Sigmoid colon (tissue), 7 donors: ENCODE data around the gene LRRC55. TPM values are rescaled to one million over a fixed set of nuclear protein-coding genes. Genes with fewer than 3 reads are reported as not detected.

ENCODE experiments used
- DNase-seq: peaks from one replicate; pipeline ENCODE4 v3.0.0-alpha.2; 2019
- H3K27ac ChIP-seq, 4 donors: fragments of 200-600 bp; sonication (generic); one replicate each; pipeline ENCODE4 v1.5.1; 2016 to 2019; ENCODE audit warnings: mild to moderate bottlenecking in 1 of 4
- H3K27me3 ChIP-seq, 3 donors: fragments of 200-600 bp; sonication (generic); one replicate each; pipeline ENCODE4 v1.5.1; 2019; ENCODE audit warnings: mild to moderate bottlenecking in 1 of 3
- H3K36me3 ChIP-seq, 4 donors: fragments of 200-600 bp; sonication (generic); one replicate each; pipeline ENCODE4 v1.5.1; 2016 to 2019
- H3K4me1 ChIP-seq, 4 donors: fragments of 200-600 bp; sonication (generic); one replicate each; pipeline ENCODE4 v1.5.1; 2017 to 2019
- H3K4me3 ChIP-seq, 4 donors: fragments of 200-600 bp; sonication (generic); one replicate each; pipeline ENCODE4 v1.5.1; 2017 to 2019; ENCODE audit warnings: mild to moderate bottlenecking in 2 of 4, moderate library complexity in 1 of 4
- H3K9me3 ChIP-seq, 4 donors: fragments of 200-600 bp in 3 of 4; sonication (generic) in 3 of 4; one replicate each; pipeline versions ENCODE4 v1.5.1 to v1.6.1; 2013 to 2019
- EP300 ChIP-seq, 4 donors: sonication (generic); formaldehyde crosslinking; IDR thresholded peaks; one replicate each; pipeline ENCODE4 v1.6.1; 2017; ENCODE audit warnings: antibody characterized with exemption in 4 of 4
- POLR2A ChIP-seq, 2 donors: fragments of 450-650 bp; IDR thresholded peaks; one replicate each; pipeline ENCODE4 v1.6.1; 2016; ENCODE audit warnings: antibody characterized with exemption in 2 of 2, mild to moderate bottlenecking in 2 of 2, moderate library complexity in 2 of 2
- POLR2AphosphoS5 ChIP-seq, 4 donors: sonication (generic); formaldehyde crosslinking; IDR thresholded peaks; one replicate each; pipeline ENCODE4 v1.6.1; 2017; ENCODE audit warnings: antibody characterized with exemption in 4 of 4
- WGBS, 2 donors: extraction: QIAGEN DNeasy Blood & Tissue Kit; methylation state at CpG; one replicate each; pipeline ENCODE4 v1.1.7; 2013; 5-methylcytosine and 5-hydroxymethylcytosine counted together
- intact Hi-C: fragments of 100-400 bp; cut with DNase I; formaldehyde crosslinking; loops from one replicate; pipeline ENCODE4 v1.15.1; 2023
- polyA plus RNA-seq, 3 donors: library from polyadenylated mRNA; stranded (reverse); fragments of 200-250 nt; gene quantifications; one replicate each; pipeline ENCODE4 v1.2.3, GENCODE V29; 2013
- total RNA-seq, 4 donors: library from RNA; depleted of rRNA; stranded (reverse); fragments of >200 nt; gene quantifications; one replicate each; pipeline ENCODE4 v1.1.0, GENCODE V29; 2016
- TF ChIP-seq, protein P1 (sequence below), 4 experiments: fragments of 450-650 bp in 3 of 4; fragments of 200-600 bp in 1 of 4; IDR thresholded peaks; one replicate each; pipeline ENCODE4 v1.5.1; 2016 to 2019; ENCODE audit warnings: antibody characterized with exemption in 4 of 4, mild to moderate bottlenecking in 3 of 4, moderate library complexity in 2 of 4
- donor health status: healthy with polysubstance abuse.
- donor health status: Bipolar disorder and iron deficiency.
- donor health status: healthy.

The LRRC55 gene
- total and polyA plus RNA-seq, 7 donors: 0.63 to 1.4 (median 0.83) TPM; not detected in 2

DNA sequence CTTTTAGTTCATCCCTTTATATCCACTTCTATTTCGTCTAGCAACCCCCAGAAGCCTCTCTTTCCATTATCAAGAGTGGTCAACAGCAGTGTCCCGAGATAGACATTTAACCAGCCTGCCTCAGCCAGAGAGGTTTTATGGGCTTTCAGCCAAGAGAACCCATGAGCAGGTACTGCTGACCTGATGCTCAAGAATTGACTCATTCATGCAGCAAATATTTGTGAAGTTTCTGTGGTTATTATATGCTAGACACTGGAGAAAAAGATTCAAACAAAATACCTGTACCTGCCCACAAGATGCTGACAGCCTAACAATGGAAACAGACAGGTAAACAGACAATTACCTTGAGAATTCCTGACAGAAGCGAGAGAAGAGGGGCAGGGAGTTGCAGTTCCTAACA is 9.7 kb upstream of the LRRC55 start:
- intact Hi-C loops: no loop called here
- no peak overlapping the region for H3K27ac ChIP-seq
- 70 to 75% methylated on average over 3 of the region's 3 CpGs for WGBS, 2 donors
- H3K36me3 ChIP-seq: no peaks in the 10 kb centered on the region
- no peaks in the 10 kb centered on the region for H3K9me3 ChIP-seq
- DNase-seq: no peak
- TF ChIP-seq EP300 (IDR thresholded peaks at IDR 0.05) (no peak), POLR2A (IDR thresholded peaks at IDR 0.05) (no peak), POLR2AphosphoS5 (IDR thresholded peaks at IDR 0.05) (no peak)
- TF ChIP-seq, protein P1, sequence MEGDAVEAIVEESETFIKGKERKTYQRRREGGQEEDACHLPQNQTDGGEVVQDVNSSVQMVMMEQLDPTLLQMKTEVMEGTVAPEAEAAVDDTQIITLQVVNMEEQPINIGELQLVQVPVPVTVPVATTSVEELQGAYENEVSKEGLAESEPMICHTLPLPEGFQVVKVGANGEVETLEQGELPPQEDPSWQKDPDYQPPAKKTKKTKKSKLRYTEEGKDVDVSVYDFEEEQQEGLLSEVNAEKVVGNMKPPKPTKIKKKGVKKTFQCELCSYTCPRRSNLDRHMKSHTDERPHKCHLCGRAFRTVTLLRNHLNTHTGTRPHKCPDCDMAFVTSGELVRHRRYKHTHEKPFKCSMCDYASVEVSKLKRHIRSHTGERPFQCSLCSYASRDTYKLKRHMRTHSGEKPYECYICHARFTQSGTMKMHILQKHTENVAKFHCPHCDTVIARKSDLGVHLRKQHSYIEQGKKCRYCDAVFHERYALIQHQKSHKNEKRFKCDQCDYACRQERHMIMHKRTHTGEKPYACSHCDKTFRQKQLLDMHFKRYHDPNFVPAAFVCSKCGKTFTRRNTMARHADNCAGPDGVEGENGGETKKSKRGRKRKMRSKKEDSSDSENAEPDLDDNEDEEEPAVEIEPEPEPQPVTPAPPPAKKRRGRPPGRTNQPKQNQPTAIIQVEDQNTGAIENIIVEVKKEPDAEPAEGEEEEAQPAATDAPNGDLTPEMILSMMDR (IDR thresholded peaks at IDR 0.05): no peak
- H3K4me3 ChIP-seq: no peak overlapping the region
- H3K27me3 ChIP-seq: no peaks in the 10 kb centered on the region
- peaks cover 0 to 9% (median 7%) of the 10 kb centered on the region in 4 donors for H3K4me1 ChIP-seq

- Histone ChIP-seq H3K27me3 (peaks cover 0 to 5% (median 0%) of the 10 kb centered on the region in 3 donors), H3K4me1 (no peaks in the 10 kb centered on the region), H3K9me3 (no peaks in the 10 kb centered on the region), H3K4me3 (no peak overlapping the region), H3K36me3 (no peaks in the 10 kb centered on the region), H3K27ac (no peak overlapping the region)
- intact Hi-C loops: no loop called here
- WGBS, 2 donors: 78 to 87% methylated on average over 5 of the region's 5 CpGs
- TF ChIP-seq EP300 (IDR thresholded peaks at IDR 0.05): no peak
- no peak for TF ChIP-seq POLR2AphosphoS5 (IDR thresholded peaks at IDR 0.05)
- no peak for TF ChIP-seq POLR2A (IDR thresholded peaks at IDR 0.05)
- TF ChIP-seq, protein P1 (IDR thresholded peaks at IDR 0.05): no peak
- DNase-seq: no peak
These were observed 7.1 kb upstream of the LRRC55 start for GRCh38 chr11:57174656-57175055.

- TF ChIP-seq POLR2AphosphoS5 (IDR thresholded peaks at IDR 0.05): no peak
- TF ChIP-seq EP300 (IDR thresholded peaks at IDR 0.05): no peak
- no peak for TF ChIP-seq POLR2A (IDR thresholded peaks at IDR 0.05)
- TF ChIP-seq, protein P1 (IDR thresholded peaks at IDR 0.05): no peak
- no peaks in the 10 kb centered on the region for H3K9me3 ChIP-seq
- intact Hi-C loops: no loop called here
- no peak for DNase-seq
- H3K4me1 ChIP-seq: peaks cover 0 to 7% (median 0%) of the 10 kb centered on the region in 4 donors
- H3K36me3 ChIP-seq: no peaks in the 10 kb centered on the region
- no peak overlapping the region for H3K27ac ChIP-seq
- H3K4me3 ChIP-seq: no peak overlapping the region
- peaks cover 0 to 13% (median 7%) of the 10 kb centered on the region in 3 donors for H3K27me3 ChIP-seq
These were observed 6.3 kb upstream of the LRRC55 start for GRCh38 chr11:57175478-57175877.

GRCh38 chr11:57178334-57178733 is 3.4 kb upstream of the LRRC55 start:
- Histone ChIP-seq H3K27ac (no peak overlapping the region), H3K36me3 (no peaks in the 10 kb centered on the region), H3K27me3 (peaks cover 0 to 34% (median 16%) of the 10 kb centered on the region in 3 donors), H3K4me1 (peaks cover 0 to 7% (median 4%) of the 10 kb centered on the region in 4 donors), H3K9me3 (no peaks in the 10 kb centered on the region), H3K4me3 (no peak overlapping the region)
- no peak for DNase-seq
- intact Hi-C loops: no loop called here
- TF ChIP-seq EP300 (IDR thresholded peaks at IDR 0.05) (no peak), POLR2A (IDR thresholded peaks at IDR 0.05) (no peak), POLR2AphosphoS5 (IDR thresholded peaks at IDR 0.05) (no peak)
- TF ChIP-seq, protein P1 (IDR thresholded peaks at IDR 0.05): no peak
- 46 to 56% methylated on average over 2 of the region's 2 CpGs for WGBS, 2 donors

GRCh38 chr11:57179681-57180080 is 2.1 kb upstream of the LRRC55 start:
- Histone ChIP-seq H3K36me3 (no peaks in the 10 kb centered on the region), H3K27ac (no peak overlapping the region), H3K4me3 (no peak overlapping the region), H3K9me3 (no peaks in the 10 kb centered on the region), H3K4me1 (peaks cover 0 to 11% (median 4%) of the 10 kb centered on the region in 4 donors), H3K27me3 (peaks cover 0 to 34% (median 16%) of the 10 kb centered on the region in 3 donors)
- WGBS, 2 donors: 58 to 79% methylated on average over 7 of the region's 7 CpGs
- DNase-seq: no peak
- intact Hi-C loops: no loop called here
- TF ChIP-seq POLR2A (IDR thresholded peaks at IDR 0.05) (no peak), POLR2AphosphoS5 (IDR thresholded peaks at IDR 0.05) (no peak), EP300 (IDR thresholded peaks at IDR 0.05) (no peak)
- TF ChIP-seq, protein P1 (IDR thresholded peaks at IDR 0.05): no peak
